Measurements from ENCODE around the gene CHSY1.
A peak's percentile ranks its signal among the peaks of the same experiment; 100 is the strongest.

The CHSY1 gene

GRCh38 chr15:101133751-101134261 lies 118.0 kb downstream of the CHSY1 start:
- Histone ChIP-seq H3K9me3 (replicated peaks in 1 of 11) (peaks cover 5 to 22% (median 12%) of the 10 kb centered on the region in 11 experiments; a peak in 20 of 22 replicates), H3K4me2 (peak overlapping the region in 9 of 11 experiments; percentile 29 to 80 (median 58); a peak in 16 of 22 replicates), H3K9ac (peak overlapping the region in 3 of 11 experiments; percentile 10 to 39 (median 18); a peak in 1 of 22 replicates), H3K27ac (peak overlapping the region in 4 of 11 experiments; percentile 9 to 37 (median 32); a peak in 3 of 22 replicates), H3K27me3 (peaks cover 0 to 14% (median 0%) of the 10 kb centered on the region in 11 experiments; a peak in 3 of 22 replicates), H4K20me1 (peaks cover 0 to 9% (median 0%) of the 10 kb centered on the region in 11 experiments; a peak in 2 of 22 replicates), H3K4me1 (peaks cover 44 to 81% (median 67%) of the 10 kb centered on the region in 10 experiments), H3K4me3 (no peak overlapping the region), H3K36me3 (no peaks in the 10 kb centered on the region)
- no peak for TF ChIP-seq Cebpa-rat (IDR thresholded peaks at IDR 0.05)

DNA sequence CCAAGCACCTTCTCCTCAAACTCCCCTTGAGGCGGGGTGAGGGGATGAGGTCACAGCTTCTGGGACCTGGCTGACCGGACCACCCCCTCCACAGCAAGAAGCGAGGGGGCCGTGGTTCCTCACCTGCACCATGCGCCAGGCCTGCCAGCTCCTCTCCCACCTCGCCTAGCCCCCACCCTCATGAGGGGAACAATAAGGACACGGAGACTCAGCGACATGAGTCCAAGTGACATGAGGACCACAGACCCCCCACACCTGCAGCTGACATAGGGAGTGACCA lies 118.7 kb downstream of the CHSY1 start:
- Histone ChIP-seq H3K27ac (peak overlapping the region in 3 of 11 experiments; percentile 9 to 35 (median 28); a peak in 4 of 22 replicates), H3K36me3 (no peaks in the 10 kb centered on the region), H4K20me1 (peaks cover 0 to 9% (median 0%) of the 10 kb centered on the region in 11 experiments; a peak in 2 of 22 replicates), H3K4me3 (no peak overlapping the region), H3K9ac (0 out of 22 replicates have a peak overlapping the region, but pooled peaks of 2 of the 11 experiments have one; percentile 18 to 39), H3K4me1 (peaks cover 44 to 81% (median 67%) of the 10 kb centered on the region in 10 experiments), H3K27me3 (peaks cover 0 to 7% (median 0%) of the 10 kb centered on the region in 11 experiments; a peak in 2 of 22 replicates), H3K9me3 (replicated peaks in 1 of 11) (peaks cover 5 to 22% (median 12%) of the 10 kb centered on the region in 11 experiments; a peak in 20 of 22 replicates), H3K4me2 (peak overlapping the region in 9 of 11 experiments; percentile 29 to 80 (median 58); a peak in 17 of 22 replicates)
- TF ChIP-seq Cebpa-rat (IDR thresholded peaks at IDR 0.05), result no peak

GRCh38 chr15:101132390-101133180 lies 119.3 kb downstream of the CHSY1 start:
- Histone ChIP-seq H3K9ac (no peak overlapping the region), H3K27ac (peak overlapping the region in 2 of 11 experiments; percentile 9 to 28; a peak in 2 of 22 replicates), H3K9me3 (replicated peaks in 1 of 11) (peaks cover 5 to 22% (median 12%) of the 10 kb centered on the region in 11 experiments; a peak in 20 of 22 replicates), H4K20me1 (peaks cover 0 to 4% (median 0%) of the 10 kb centered on the region in 11 experiments; a peak in 2 of 22 replicates), H3K27me3 (peaks cover 0 to 2% (median 0%) of the 10 kb centered on the region in 11 experiments; a peak in 1 of 22 replicates), H3K36me3 (no peaks in the 10 kb centered on the region), H3K4me3 (no peak overlapping the region), H3K4me1 (peaks cover 44 to 81% (median 67%) of the 10 kb centered on the region in 10 experiments), H3K4me2 (peak overlapping the region in 8 of 11 experiments; percentile 33 to 80 (median 61); a peak in 12 of 22 replicates)
- no peak for TF ChIP-seq Cebpa-rat (IDR thresholded peaks at IDR 0.05)

DNA sequence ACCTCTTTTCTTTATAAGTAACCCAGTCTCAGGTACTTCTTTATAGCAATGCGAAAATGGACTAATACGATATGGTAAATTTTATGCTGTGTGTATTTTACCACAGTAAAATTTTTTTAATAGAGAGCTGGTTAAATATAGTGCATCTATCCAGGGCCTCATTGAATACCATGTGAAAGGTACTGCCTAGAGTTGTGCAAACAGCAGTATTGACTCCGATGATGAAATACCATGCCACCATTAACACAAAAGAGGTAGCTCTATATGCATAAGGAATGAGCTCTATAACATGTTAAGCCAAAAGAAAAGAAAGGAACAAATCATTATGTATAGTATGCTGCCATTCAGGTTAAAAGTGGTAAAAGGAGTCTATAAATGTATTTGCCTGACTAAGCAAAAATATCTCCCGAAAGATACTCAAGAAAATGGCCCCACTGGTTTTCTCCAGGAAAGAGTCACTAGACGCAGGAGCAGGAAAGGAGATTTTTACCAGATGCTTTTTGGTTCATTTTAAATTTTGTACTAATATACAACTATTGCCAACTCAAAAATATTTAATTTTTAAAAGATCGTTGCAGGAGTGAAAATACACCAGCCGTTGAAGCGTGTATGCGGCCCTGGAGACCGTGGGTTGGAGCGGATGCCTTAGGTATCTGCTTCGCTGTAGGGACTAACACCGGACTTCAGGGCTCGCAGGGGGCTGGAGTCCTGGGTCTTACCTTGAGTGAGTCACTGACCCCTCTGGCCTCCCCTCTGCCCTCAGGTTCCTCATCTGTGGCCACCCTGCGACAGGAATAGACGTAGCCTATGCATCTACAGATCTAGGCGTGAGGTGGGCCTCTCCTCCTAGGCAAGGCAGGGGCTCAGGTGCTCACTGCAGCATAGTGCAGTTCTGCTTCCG lies 120.1 kb downstream of the CHSY1 start:
- no peaks in the 10 kb centered on the region for H4K20me1 ChIP-seq
- H3K27ac ChIP-seq, result no peak overlapping the region
- H3K36me3 ChIP-seq, result no peaks in the 10 kb centered on the region
- peaks cover 5 to 22% (median 12%) of the 10 kb centered on the region in 11 experiments; a peak in 20 of 22 replicates for H3K9me3 ChIP-seq (replicated peaks in 1 of 11)
- no peak overlapping the region for H3K9ac ChIP-seq
- TF ChIP-seq Cebpa-rat (IDR thresholded peaks at IDR 0.05), result no peak
- H3K4me1 ChIP-seq, result peaks cover 44 to 81% (median 67%) of the 10 kb centered on the region in 10 experiments
- peak overlapping the region in 3 of 11 experiments; percentile 4 to 26 (median 4); a peak in 2 of 22 replicates for H3K4me2 ChIP-seq
- no peak overlapping the region for H3K4me3 ChIP-seq
- H3K27me3 ChIP-seq, result no peaks in the 10 kb centered on the region

DNA sequence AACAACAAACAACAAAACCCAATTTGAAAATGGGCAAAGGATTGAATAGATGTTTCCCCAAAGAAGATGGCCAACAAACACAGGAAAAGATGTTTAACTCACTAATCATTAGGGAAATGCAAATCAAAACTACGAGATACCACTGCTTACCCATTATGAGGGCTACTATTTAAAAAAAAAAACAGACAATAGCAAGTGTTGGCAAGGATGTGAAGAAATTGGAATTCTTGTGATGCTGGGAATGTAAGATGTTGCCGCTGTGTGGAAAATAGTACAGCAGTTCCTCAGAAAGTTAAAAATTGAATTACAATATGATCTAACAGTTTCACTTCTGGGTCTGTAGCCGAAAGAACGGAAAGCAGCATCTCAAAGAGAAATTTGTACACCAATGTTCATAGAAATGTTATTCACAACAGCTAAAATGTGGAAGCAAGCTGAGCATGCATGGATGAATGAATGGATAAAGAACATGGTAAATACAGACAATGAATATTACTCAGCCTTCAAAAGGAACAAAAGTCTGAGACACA lies 121.9 kb downstream of the CHSY1 start:
- H3K4me1 ChIP-seq, result peaks cover 52 to 80% (median 68%) of the 10 kb centered on the region in 10 experiments
- H3K4me2 ChIP-seq, result peak overlapping the region in 5 of 11 experiments; percentile 9 to 96 (median 67); a peak in 8 of 22 replicates
- H3K36me3 ChIP-seq, result no peaks in the 10 kb centered on the region
- no peak overlapping the region for H3K9ac ChIP-seq
- H4K20me1 ChIP-seq, result no peaks in the 10 kb centered on the region
- peaks cover 5 to 19% (median 10%) of the 10 kb centered on the region in 11 experiments; a peak in 20 of 22 replicates for H3K9me3 ChIP-seq (replicated peaks in 1 of 11)
- H3K27ac ChIP-seq, result no peak overlapping the region
- no peaks in the 10 kb centered on the region for H3K27me3 ChIP-seq
- TF ChIP-seq Cebpa-rat (IDR thresholded peaks at IDR 0.05), result no peak
- H3K4me3 ChIP-seq, result no peak overlapping the region

GRCh38 chr15:101128221-101129015 lies 123.4 kb downstream of the CHSY1 start:
- H3K9ac ChIP-seq, result peak overlapping the region in 6 of 11 experiments; percentile 65 to 77 (median 70); a peak in 9 of 22 replicates
- no peak for TF ChIP-seq Cebpa-rat (IDR thresholded peaks at IDR 0.05)
- peaks cover 64 to 86% (median 74%) of the 10 kb centered on the region in 10 experiments for H3K4me1 ChIP-seq
- H3K36me3 ChIP-seq, result no peaks in the 10 kb centered on the region
- no peak overlapping the region for H3K4me3 ChIP-seq
- peak overlapping the region; percentile 58 to 88 (median 76); a peak in 20 of 22 replicates for H3K27ac ChIP-seq
- no peaks in the 10 kb centered on the region for H4K20me1 ChIP-seq
- H3K4me2 ChIP-seq, result peak overlapping the region; percentile 67 to 96 (median 87)
- no peaks in the 10 kb centered on the region for H3K27me3 ChIP-seq
- peaks cover 0 to 10% (median 0%) of the 10 kb centered on the region in 11 experiments; a peak in 3 of 22 replicates for H3K9me3 ChIP-seq (replicated peaks in 1 of 11)

- Histone ChIP-seq H3K9me3 (replicated peaks in 1 of 11) (peaks cover 0 to 10% (median 0%) of the 10 kb centered on the region in 11 experiments; a peak in 3 of 22 replicates), H3K27ac (peak overlapping the region; percentile 58 to 88 (median 76); a peak in 21 of 22 replicates), H3K4me2 (peak overlapping the region; percentile 67 to 96 (median 87)), H3K27me3 (no peaks in the 10 kb centered on the region), H4K20me1 (no peaks in the 10 kb centered on the region), H3K36me3 (no peaks in the 10 kb centered on the region), H3K4me3 (peak overlapping the region in 7 of 10 experiments; percentile 14 to 56 (median 24); a peak in 8 of 20 replicates), H3K9ac (peak overlapping the region; percentile 26 to 77 (median 69); a peak in 21 of 22 replicates), H3K4me1 (peaks cover 68 to 83% (median 73%) of the 10 kb centered on the region in 10 experiments)
- TF ChIP-seq Cebpa-rat (IDR thresholded peaks at IDR 0.05), result no peak
These were observed 124.3 kb downstream of the CHSY1 start for GRCh38 chr15:101127506-101128076.

Measured in BLaER1 treated with 17β-estradiol and CSF1 and Interleukin-3, amounts not matched to agents 10 nM and 100 nM (cell line).